GM23248 (cell line): Measurements from ENCODE around the gene GNL3.

Source experiments
- EZH2 ChIP-seq: fragments of 200-600 bp; sonication (generic); IDR thresholded peaks from 2 replicates; pipeline ENCODE4 v1.6.1; 2018; ENCODE audit warnings: antibody characterized with exemption, mild to moderate bottlenecking; ENCODE audit not compliant: insufficient read depth, poor library complexity, severe bottlenecking
- EZH2phosphoT487 ChIP-seq: fragments of 200-600 bp; sonication (generic); IDR thresholded peaks from 2 replicates; pipeline ENCODE4 v1.6.1; 2018; ENCODE audit warnings: antibody characterized with exemption, moderate library complexity, mild to moderate bottlenecking, low read depth; ENCODE audit not compliant: insufficient read depth

DNA sequence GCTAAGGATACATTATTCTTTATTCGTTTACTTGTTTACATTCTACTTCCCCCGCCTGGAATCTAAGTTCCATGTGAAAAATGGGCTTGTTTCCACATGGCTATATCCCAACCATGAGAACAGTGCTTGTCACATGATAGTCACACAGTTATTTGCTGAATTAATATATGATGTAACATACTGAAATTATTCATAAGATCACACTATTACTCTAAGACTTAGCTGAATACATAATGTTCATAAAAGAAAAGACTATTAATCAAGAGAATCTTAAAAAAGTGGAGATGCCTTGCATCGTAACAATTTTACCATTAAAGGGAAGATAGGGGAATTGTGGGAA, 6.7 kb upstream of the GNL3 start:
- no peak for TF ChIP-seq EZH2
- no peak for TF ChIP-seq EZH2phosphoT487
